ENCODE results near the gene SEC61B. TPM values are rescaled to one million over a fixed set of nuclear protein-coding genes. Genes with fewer than 3 reads are reported as not detected.

The SEC61B gene
- 100 to 1,000 TPM; 145 to 156 (median 155) TPM for polyA plus RNA-seq (ENCODE audit: insufficient read length in 4 of 4)

GRCh38 chr9:99221621-99222415 lies at the start of gene SEC61B, which contains the start of gene ALG2:
Gene SEC61B, plus strand, starts transcription at chr9:99222282. Its CDS starts 82 bp downstream, at chr9:99222364.
Gene ALG2, minus strand, starts transcription at chr9:99221942. Its CDS starts 48 bp downstream, at chr9:99221894.
- DNase-seq (ENCODE audit: low read depth in 4 of 4, low spot score in 3 of 4), result peak; percentile 87 to 97 (median 90)

- no peak for DNase-seq (ENCODE audit: low read depth in 4 of 4, low spot score in 3 of 4)
Measured at GRCh38 chr9:99173570-99174504, 48.2 kb upstream of the SEC61B start.

GRCh38 chr9:99176527-99177013 lies 45.5 kb upstream of the SEC61B start:
- DNase-seq (ENCODE audit: low read depth in 4 of 4, low spot score in 3 of 4), result no peak

GRCh38 chr9:99177576-99178366 lies 44.3 kb upstream of the SEC61B start:
- DNase-seq (ENCODE audit: low read depth in 4 of 4, low spot score in 3 of 4), result no peak

- DNase-seq (ENCODE audit: low read depth in 4 of 4, low spot score in 3 of 4), result no peak
Measured at GRCh38 chr9:99178912-99179872, 42.9 kb upstream of the SEC61B start.

GRCh38 chr9:99180199-99180598 lies 41.9 kb upstream of the SEC61B start:
- DNase-seq (ENCODE audit: low read depth in 4 of 4, low spot score in 3 of 4), result no peak

- DNase-seq (ENCODE audit: low read depth in 4 of 4, low spot score in 3 of 4), result no peak
Measured at GRCh38 chr9:99180662-99181061, 41.4 kb upstream of the SEC61B start.

GRCh38 chr9:99181206-99181605 lies 40.9 kb upstream of the SEC61B start:
- DNase-seq (ENCODE audit: low read depth in 4 of 4, low spot score in 3 of 4), result no peak

GRCh38 chr9:99181621-99182020 lies 40.5 kb upstream of the SEC61B start:
- no peak for DNase-seq (ENCODE audit: low read depth in 4 of 4, low spot score in 3 of 4)

GRCh38 chr9:99182356-99182755 lies 39.7 kb upstream of the SEC61B start:
- DNase-seq (ENCODE audit: low read depth in 4 of 4, low spot score in 3 of 4), result no peak

- no peak for DNase-seq (ENCODE audit: low read depth in 4 of 4, low spot score in 3 of 4)
Measured at GRCh38 chr9:99183616-99184015, 38.5 kb upstream of the SEC61B start.

- DNase-seq (ENCODE audit: low read depth in 4 of 4, low spot score in 3 of 4), result no peak
Measured at GRCh38 chr9:99184110-99184474, 38.0 kb upstream of the SEC61B start.

- DNase-seq (ENCODE audit: low read depth in 4 of 4, low spot score in 3 of 4), result peak; percentile 80 to 90 (median 87)
Measured at GRCh38 chr9:99184475-99185347, 37.4 kb upstream of the SEC61B start.

GRCh38 chr9:99185348-99185632 lies 36.8 kb upstream of the SEC61B start:
- no peak for DNase-seq (ENCODE audit: low read depth in 4 of 4, low spot score in 3 of 4)

GRCh38 chr9:99185934-99186333 lies 36.1 kb upstream of the SEC61B start:
- DNase-seq (ENCODE audit: low read depth in 4 of 4, low spot score in 3 of 4), result no peak

- DNase-seq (ENCODE audit: low read depth in 4 of 4, low spot score in 3 of 4), result no peak
Measured at GRCh38 chr9:99187311-99187710, 34.8 kb upstream of the SEC61B start.

GRCh38 chr9:99189186-99189585 lies 32.9 kb upstream of the SEC61B start:
- DNase-seq (ENCODE audit: low read depth in 4 of 4, low spot score in 3 of 4), result no peak

- no peak for DNase-seq (ENCODE audit: low read depth in 4 of 4, low spot score in 3 of 4)
Measured at GRCh38 chr9:99189887-99190596, 32.0 kb upstream of the SEC61B start.

All from left renal pelvis (tissue), 4 donors.